Neutrophil (primary cell): ENCODE measurements around the gene SFXN5.

ENCODE experiments used
- H3K27ac ChIP-seq: fragments of 200-600 bp; sonication (generic); 2 replicates; pipeline ENCODE4 v1.5.1; 2016; ENCODE audit warnings: mild to moderate bottlenecking, moderate library complexity
- H3K27me3 ChIP-seq: fragments of 200-600 bp; sonication (generic); 2 replicates; pipeline ENCODE4 v1.6.0; 2016; ENCODE audit warnings: mild to moderate bottlenecking
- H3K36me3 ChIP-seq: fragments of 200-600 bp; sonication (generic); 2 replicates; pipeline ENCODE4 v1.5.1; 2017
- H3K4me1 ChIP-seq, 2 experiments: fragments of 200-600 bp in 1 of 2; sonication (generic) in 1 of 2; 1 replicate in 1 of 2; 2 replicates in 1 of 2; pipeline versions ENCODE4 v1.5.1 to v1.6.1; 2013 to 2016; ENCODE audit warnings: low read depth in 1 of 2, low read length in 1 of 2, mild to moderate bottlenecking in 1 of 2, moderate library complexity in 1 of 2; ENCODE audit not compliant: control insufficient read depth in 1 of 2, insufficient read depth in 1 of 2
- H3K4me3 ChIP-seq, 2 experiments: fragments of 200-600 bp in 1 of 2; sonication (generic) in 1 of 2; 1 replicate in 1 of 2; 2 replicates in 1 of 2; pipeline ENCODE4 v1.5.1; 2013 to 2016; ENCODE audit warnings: low read depth in 1 of 2, low read length in 1 of 2, mild to moderate bottlenecking in 1 of 2, moderate library complexity in 1 of 2
- H3K9me3 ChIP-seq: fragments of 200-600 bp; sonication (generic); 2 replicates; pipeline ENCODE4 v1.5.1; 2016
- TF ChIP-seq, protein P1 (sequence below): fragments of 200-600 bp; sonication (generic); IDR thresholded peaks from 2 replicates; pipeline ENCODE4 v1.5.1; 2016; ENCODE audit warnings: antibody characterized with exemption

SFXN5 gene

DNA sequence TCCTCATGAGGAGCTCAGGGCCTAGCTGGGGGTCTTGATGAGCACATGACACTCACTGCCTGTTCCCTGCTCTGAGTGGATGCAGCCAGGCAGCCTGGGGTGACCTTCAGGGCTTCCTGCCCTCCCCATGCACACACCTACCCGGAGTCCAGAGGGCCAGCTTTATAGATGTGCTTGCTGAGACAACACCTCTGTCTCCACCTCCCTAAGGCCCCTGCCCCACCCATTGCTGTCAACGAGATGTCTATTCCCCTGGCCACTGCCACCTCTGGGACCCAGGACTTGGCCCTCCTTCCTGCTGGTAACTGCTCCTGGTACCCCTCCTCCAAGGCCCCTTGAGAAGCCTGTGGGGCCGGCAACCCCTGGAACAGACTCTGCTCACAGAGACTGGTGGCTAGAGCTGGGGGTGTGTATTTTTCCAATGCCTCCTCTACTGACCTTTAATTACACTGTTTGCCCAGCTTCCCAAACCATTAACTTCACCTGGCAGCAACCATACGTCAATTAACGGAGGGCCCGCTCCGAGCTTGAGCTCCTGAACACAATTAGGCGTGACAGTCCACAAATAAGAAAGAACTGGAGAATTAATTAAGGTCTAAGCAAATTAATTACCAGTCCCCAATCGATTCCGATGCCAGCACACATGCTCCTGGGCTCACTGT, 87.9 kb downstream of the SFXN5 start:
- peaks cover 76% of the 10 kb centered on the region for H3K36me3 ChIP-seq
- no peaks in the 10 kb centered on the region for H3K27me3 ChIP-seq
- no peak overlapping the region for H3K4me3 ChIP-seq
- TF ChIP-seq, protein P1, sequence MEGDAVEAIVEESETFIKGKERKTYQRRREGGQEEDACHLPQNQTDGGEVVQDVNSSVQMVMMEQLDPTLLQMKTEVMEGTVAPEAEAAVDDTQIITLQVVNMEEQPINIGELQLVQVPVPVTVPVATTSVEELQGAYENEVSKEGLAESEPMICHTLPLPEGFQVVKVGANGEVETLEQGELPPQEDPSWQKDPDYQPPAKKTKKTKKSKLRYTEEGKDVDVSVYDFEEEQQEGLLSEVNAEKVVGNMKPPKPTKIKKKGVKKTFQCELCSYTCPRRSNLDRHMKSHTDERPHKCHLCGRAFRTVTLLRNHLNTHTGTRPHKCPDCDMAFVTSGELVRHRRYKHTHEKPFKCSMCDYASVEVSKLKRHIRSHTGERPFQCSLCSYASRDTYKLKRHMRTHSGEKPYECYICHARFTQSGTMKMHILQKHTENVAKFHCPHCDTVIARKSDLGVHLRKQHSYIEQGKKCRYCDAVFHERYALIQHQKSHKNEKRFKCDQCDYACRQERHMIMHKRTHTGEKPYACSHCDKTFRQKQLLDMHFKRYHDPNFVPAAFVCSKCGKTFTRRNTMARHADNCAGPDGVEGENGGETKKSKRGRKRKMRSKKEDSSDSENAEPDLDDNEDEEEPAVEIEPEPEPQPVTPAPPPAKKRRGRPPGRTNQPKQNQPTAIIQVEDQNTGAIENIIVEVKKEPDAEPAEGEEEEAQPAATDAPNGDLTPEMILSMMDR: no peak
- no peak overlapping the region for H3K27ac ChIP-seq
- H3K4me1 ChIP-seq: peaks cover 28 to 31% of the 10 kb centered on the region in 2 experiments
- no peaks in the 10 kb centered on the region for H3K9me3 ChIP-seq

DNA sequence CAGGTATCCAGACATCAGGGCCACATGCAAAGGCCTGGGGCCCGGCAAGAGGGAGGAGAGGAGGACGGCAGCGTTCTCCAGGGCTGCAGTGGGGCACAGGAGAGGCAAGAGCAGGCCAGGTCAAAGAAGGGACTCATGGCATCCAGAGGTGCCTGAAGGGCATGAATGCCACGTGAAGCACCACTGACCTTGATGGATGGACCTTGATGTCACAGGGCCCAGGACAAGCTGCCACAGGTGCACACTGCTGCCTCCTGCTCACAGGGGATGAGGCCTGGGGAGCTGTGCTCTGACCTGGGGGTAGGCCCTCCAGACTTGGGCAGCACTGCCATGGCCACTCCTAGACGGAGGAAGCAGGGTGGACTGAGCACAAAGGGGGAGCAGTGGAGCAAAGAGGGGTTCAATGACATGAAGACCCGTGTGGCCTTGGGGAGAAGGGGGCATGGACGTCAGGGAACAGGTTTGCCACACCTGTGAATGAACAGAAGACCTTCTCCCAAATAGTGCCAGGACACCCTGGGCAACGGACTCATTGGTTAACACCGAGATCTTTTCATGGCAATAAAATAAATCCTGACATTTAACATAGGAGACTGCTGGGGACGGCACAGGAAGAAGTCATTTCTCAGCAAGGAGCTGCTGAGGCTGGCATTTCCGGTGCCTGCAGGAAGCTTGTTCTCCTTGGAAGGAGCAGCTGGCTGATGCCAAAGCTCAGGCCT, 88.6 kb downstream of the SFXN5 start:
- peaks cover 69% of the 10 kb centered on the region for H3K36me3 ChIP-seq
- peak overlapping the region; percentile 10 for H3K27ac ChIP-seq
- no peak overlapping the region for H3K4me3 ChIP-seq
- peaks cover 32 to 33% of the 10 kb centered on the region in 2 experiments for H3K4me1 ChIP-seq
- TF ChIP-seq, protein P1: no peak
- no peaks in the 10 kb centered on the region for H3K27me3 ChIP-seq
- H3K9me3 ChIP-seq: no peaks in the 10 kb centered on the region

DNA sequence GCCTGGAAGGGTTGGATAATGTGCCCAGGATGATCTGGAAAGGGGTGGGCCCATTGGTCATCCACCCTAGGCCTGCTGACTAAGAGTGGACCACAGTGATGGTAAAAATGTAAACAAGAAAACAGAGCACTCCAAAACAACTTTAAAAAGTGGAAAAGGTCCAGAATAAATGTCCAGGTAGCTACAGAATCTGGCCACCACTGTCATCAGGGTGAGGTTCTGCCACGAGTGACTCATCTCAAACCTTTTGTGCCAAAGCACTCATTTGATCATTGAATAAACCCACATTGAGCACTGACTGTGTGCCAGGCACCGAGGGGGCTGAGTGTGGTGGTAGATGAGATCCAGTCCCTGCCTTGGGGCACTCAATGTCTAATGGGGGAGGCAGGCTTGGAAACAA, 89.3 kb downstream of the SFXN5 start:
- peak overlapping the region; percentile 10 for H3K27ac ChIP-seq
- H3K27me3 ChIP-seq: no peaks in the 10 kb centered on the region
- H3K9me3 ChIP-seq: no peaks in the 10 kb centered on the region
- TF ChIP-seq, protein P1: no peak
- peaks cover 61% of the 10 kb centered on the region for H3K36me3 ChIP-seq
- no peak overlapping the region for H3K4me3 ChIP-seq
- peaks cover 29 to 33% of the 10 kb centered on the region in 2 experiments for H3K4me1 ChIP-seq

DNA sequence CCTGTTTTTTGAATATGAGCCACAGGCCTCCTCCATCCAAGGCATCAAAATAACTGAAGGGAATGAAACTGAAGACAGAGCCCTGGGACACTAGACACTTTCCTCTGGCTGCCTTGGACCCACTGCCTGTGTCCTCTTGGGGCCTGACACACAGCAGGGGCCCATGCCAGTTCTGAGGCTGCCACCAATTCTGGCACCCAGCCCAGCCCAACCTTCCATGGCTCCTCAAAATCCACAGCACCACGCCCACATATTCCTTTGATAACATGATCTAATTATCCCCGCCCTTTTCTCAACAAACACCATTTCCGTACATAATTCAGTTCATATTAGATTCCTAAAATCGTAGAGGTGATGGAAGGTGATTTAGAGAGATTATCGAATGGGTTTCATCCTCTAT, 90.0 kb downstream of the SFXN5 start:
- H3K27ac ChIP-seq: peak overlapping the region; percentile 72
- H3K36me3 ChIP-seq: peaks cover 55% of the 10 kb centered on the region
- TF ChIP-seq, protein P1: no peak
- H3K27me3 ChIP-seq: no peaks in the 10 kb centered on the region
- H3K4me1 ChIP-seq: peaks cover 29 to 33% of the 10 kb centered on the region in 2 experiments
- no peaks in the 10 kb centered on the region for H3K9me3 ChIP-seq
- no peak overlapping the region for H3K4me3 ChIP-seq

DNA sequence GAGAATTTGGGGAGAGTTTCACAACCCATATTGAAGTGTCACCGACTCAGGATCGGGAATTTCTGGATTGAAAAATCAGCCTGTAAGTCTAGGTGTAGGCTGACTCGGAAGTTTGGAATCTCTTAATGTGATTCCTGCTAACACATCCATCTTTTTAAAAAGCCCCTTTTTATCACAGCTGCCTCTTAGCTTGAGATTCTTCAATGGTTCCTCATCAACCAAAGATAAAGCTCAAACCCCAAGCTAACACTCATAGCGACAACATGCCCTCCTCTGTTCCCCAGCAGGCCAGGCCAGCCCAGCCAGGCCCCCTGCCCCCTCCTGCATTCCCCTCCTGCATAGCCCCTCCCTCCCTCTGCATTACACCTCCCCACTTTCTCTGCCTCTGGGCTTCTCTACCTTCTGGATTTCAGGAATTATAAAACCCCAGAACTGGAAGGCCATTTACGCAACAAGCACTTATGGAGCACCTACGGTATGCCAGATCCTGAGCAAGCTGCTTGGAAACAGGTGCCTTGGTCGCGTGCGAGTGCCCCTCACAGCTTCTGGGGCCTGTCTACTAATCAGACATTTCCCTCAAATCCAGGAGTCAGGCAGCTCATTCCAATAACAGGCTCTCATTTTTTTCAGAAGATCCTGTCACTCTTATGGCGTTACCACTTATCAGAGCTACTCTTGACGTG, 90.8 kb downstream of the SFXN5 start:
- TF ChIP-seq, protein P1: no peak
- no peaks in the 10 kb centered on the region for H3K9me3 ChIP-seq
- H3K4me1 ChIP-seq: peaks cover 29 to 33% of the 10 kb centered on the region in 2 experiments
- H3K36me3 ChIP-seq: peaks cover 48% of the 10 kb centered on the region
- H3K27me3 ChIP-seq: no peaks in the 10 kb centered on the region
- H3K27ac ChIP-seq: peak overlapping the region; percentile 72
- no peak overlapping the region for H3K4me3 ChIP-seq
